Natural killer cell (primary cell): ENCODE measurements around the gene KCNQ2. TPM values are rescaled to one million over a fixed set of nuclear protein-coding genes. Genes with fewer than 3 reads are reported as not detected.

Experiments
- ATAC-seq, 3 donors: fragments of 150-1000 bp in 2 of 3; fragments of 200-7000 bp in 1 of 3; cut with Tn5 transposase; 1 replicate in 1 of 3; 2 replicates in 2 of 3; pipeline ENCODE4 v1.10.0; 2021; ENCODE audit warnings: mild to moderate bottlenecking in 2 of 3, moderate library complexity in 2 of 3
- DNase-seq, 2 donors: peaks; one replicate each; pipeline versions ENCODE4 v3.0.0 to v3.0.0-alpha.2; 2013 to 2021; ENCODE audit warnings: mixed read lengths in 1 of 2
- H3K27ac ChIP-seq: one replicate; pipeline ENCODE4 v1.5.1; 2013; ENCODE audit warnings: mild to moderate bottlenecking, low read length
- H3K27me3 ChIP-seq: one replicate; pipeline ENCODE4 v1.6.1; 2013; ENCODE audit warnings: low read length; ENCODE audit not compliant: control insufficient read depth, insufficient read depth
- H3K36me3 ChIP-seq: one replicate; pipeline ENCODE4 v1.6.1; 2013; ENCODE audit warnings: low read length; ENCODE audit not compliant: control insufficient read depth, insufficient read depth
- H3K4me1 ChIP-seq: one replicate; pipeline ENCODE4 v1.6.1; 2013; ENCODE audit warnings: low read length; ENCODE audit not compliant: control insufficient read depth, insufficient read depth
- H3K4me3 ChIP-seq: one replicate; pipeline ENCODE4 v1.5.1; 2013; ENCODE audit warnings: low read length
- H3K9me3 ChIP-seq: one replicate; pipeline ENCODE4 v1.6.1; 2013; ENCODE audit warnings: low read length; ENCODE audit not compliant: control insufficient read depth, insufficient read depth
- H3K27ac Mint-ChIP-seq, 2 donors: one replicate each; pipeline ENCODE4 v1.8.0; 2022; ENCODE audit warnings: mild to moderate bottlenecking in 2 of 2, mixed read lengths in 2 of 2, moderate library complexity in 1 of 2
- H3K27me3 Mint-ChIP-seq, 2 donors: one replicate each; pipeline ENCODE4 v1.8.0; 2022; ENCODE audit warnings: low read depth in 2 of 2, mixed read lengths in 2 of 2
- H3K36me3 Mint-ChIP-seq: one replicate; pipeline ENCODE4 v1.8.0; 2022; ENCODE audit warnings: mixed read lengths
- H3K4me1 Mint-ChIP-seq, 2 donors: one replicate each; pipeline ENCODE4 v1.8.0; 2022; ENCODE audit warnings: mixed read lengths in 2 of 2
- H3K4me3 Mint-ChIP-seq: one replicate; pipeline ENCODE4 v1.8.0; 2022; ENCODE audit warnings: mild to moderate bottlenecking, moderate library complexity, mixed read lengths
- H3K9me3 Mint-ChIP-seq, 2 donors: one replicate each; pipeline ENCODE4 v1.8.0; 2022; ENCODE audit warnings: mixed read lengths in 2 of 2
- CTCF ChIP-seq: fragments of 200-600 bp; IDR thresholded peaks from one replicate; pipeline ENCODE4 v1.8.0; 2022; ENCODE audit warnings: antibody characterized with exemption
- WGBS: methylation state at CpG from one replicate; pipeline ENCODE4 v1.1.7; 2013; ENCODE audit warnings: missing lambda C conversion rate; ENCODE audit not compliant: insufficient coverage; 5-methylcytosine and 5-hydroxymethylcytosine counted together
- intact Hi-C: fragments of 100-400 bp; cut with micrococcal nuclease; formaldehyde crosslinking; loops from one replicate; pipeline ENCODE4 v1.14.2; 2022
- total RNA-seq, 4 donors: library from RNA; stranded (reverse); fragments of 120-200 nt in 1 of 4; gene quantifications; one replicate each; pipeline versions ENCODE4 v1.2.3 to v1.2.4, GENCODE V29; 2013 to 2022

The KCNQ2 gene
- total RNA-seq, 3 donors from 2014 or later (not counting 1 experiment from before 2014, with no cell fraction given), result not detected

GRCh38 chr20:63418617-63419016, 53.8 kb downstream of the KCNQ2 start:
- H3K27me3 ChIP-seq, result no peaks in the 10 kb centered on the region
- no peak overlapping the region for H3K4me3 Mint-ChIP-seq
- 86% methylated on average over 16 of the region's 16 CpGs for WGBS

GRCh38 chr20:63417738-63418120, 54.7 kb downstream of the KCNQ2 start:
- Mint-ChIP-seq H3K4me1 (no peaks in the 10 kb centered on the region), H3K27ac (no peak overlapping the region), H3K27me3 (no peaks in the 10 kb centered on the region), H3K36me3 (no peaks in the 10 kb centered on the region), H3K9me3 (no peaks in the 10 kb centered on the region), H3K4me3 (no peak overlapping the region)
- Histone ChIP-seq H3K4me3 (no peak overlapping the region), H3K4me1 (no peaks in the 10 kb centered on the region), H3K27ac (no peak overlapping the region), H3K36me3 (no peaks in the 10 kb centered on the region), H3K9me3 (no peaks in the 10 kb centered on the region), H3K27me3 (no peaks in the 10 kb centered on the region)
- intact Hi-C loops, result no loop called here
- WGBS, result 74% methylated on average over 23 of the region's 23 CpGs
- no peak for DNase-seq
- ATAC-seq, result no peak
- TF ChIP-seq CTCF, result no peak

More at GRCh38 chr20:63418617-63419016, 53.8 kb downstream of the KCNQ2 start:
- Mint-ChIP-seq H3K27ac (no peak overlapping the region), H3K9me3 (no peaks in the 10 kb centered on the region), H3K36me3 (no peaks in the 10 kb centered on the region), H3K27me3 (no peaks in the 10 kb centered on the region), H3K4me1 (no peaks in the 10 kb centered on the region)
- Histone ChIP-seq H3K36me3 (no peaks in the 10 kb centered on the region), H3K4me1 (no peaks in the 10 kb centered on the region), H3K27ac (no peak overlapping the region), H3K4me3 (no peak overlapping the region), H3K9me3 (no peaks in the 10 kb centered on the region)
- ATAC-seq (no peak), DNase-seq (no peak)
- intact Hi-C loops, result no loop called here
- TF ChIP-seq CTCF, result no peak

- Histone ChIP-seq H3K4me1 (no peaks in the 10 kb centered on the region), H3K4me3 (no peak overlapping the region), H3K27ac (no peak overlapping the region), H3K9me3 (no peaks in the 10 kb centered on the region), H3K36me3 (no peaks in the 10 kb centered on the region), H3K27me3 (no peaks in the 10 kb centered on the region)
- Mint-ChIP-seq H3K27ac (no peak overlapping the region), H3K9me3 (no peaks in the 10 kb centered on the region), H3K27me3 (peaks cover 0 to under 1% of the 10 kb centered on the region in 2 donors), H3K4me1 (no peaks in the 10 kb centered on the region), H3K4me3 (no peak overlapping the region), H3K36me3 (no peaks in the 10 kb centered on the region)
- no peak for TF ChIP-seq CTCF
- intact Hi-C loops, result no loop called here
- ATAC-seq (no peak), DNase-seq (no peak)
- WGBS, result 78% methylated on average over 25 of the region's 25 CpGs
Observed at GRCh38 chr20:63417097-63417737, 55.2 kb downstream of the KCNQ2 start.

GRCh38 chr20:63416631-63417030, 55.8 kb downstream of the KCNQ2 start:
- no peak overlapping the region for H3K27ac ChIP-seq
- H3K4me1 Mint-ChIP-seq, result no peaks in the 10 kb centered on the region
- no peak for DNase-seq
- no peaks in the 10 kb centered on the region for H3K4me1 ChIP-seq
- H3K36me3 Mint-ChIP-seq, result no peaks in the 10 kb centered on the region
- peaks cover 0 to 3% of the 10 kb centered on the region in 2 donors for H3K27me3 Mint-ChIP-seq
- no peak for ATAC-seq
- no peaks in the 10 kb centered on the region for H3K9me3 Mint-ChIP-seq
- H3K4me3 ChIP-seq, result no peak overlapping the region
- intact Hi-C loops, result no loop called here
- no peaks in the 10 kb centered on the region for H3K9me3 ChIP-seq
- H3K4me3 Mint-ChIP-seq, result no peak overlapping the region
- no peaks in the 10 kb centered on the region for H3K27me3 ChIP-seq
- no peak overlapping the region for H3K27ac Mint-ChIP-seq
- H3K36me3 ChIP-seq, result no peaks in the 10 kb centered on the region
- TF ChIP-seq CTCF, result no peak
- 87% methylated on average over 24 of the region's 24 CpGs for WGBS
